ENCODE measurements around the gene NLRC4.

DNA sequence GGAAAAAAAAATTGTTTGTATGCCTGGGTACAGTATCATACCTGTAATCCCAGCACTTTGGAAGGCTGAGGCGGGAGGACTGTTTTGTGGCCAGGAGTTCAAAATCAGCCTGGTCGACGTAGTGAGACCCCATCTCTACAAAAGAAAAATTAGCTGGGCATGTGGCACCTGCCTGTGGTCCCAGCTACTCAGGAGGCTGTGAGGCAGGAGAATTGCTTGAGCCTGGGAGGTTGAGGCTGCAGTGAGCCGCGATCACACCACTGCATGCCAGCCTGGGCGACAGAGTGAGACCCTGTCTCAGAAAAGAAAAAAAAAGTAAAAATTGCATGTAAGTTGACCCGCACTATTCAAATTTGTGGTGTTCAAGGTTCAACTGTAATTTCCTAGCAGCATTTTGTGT is 45.9 kb upstream of the NLRC4 start:
- no peak for TF ChIP-seq POLR2AphosphoS5 (IDR thresholded peaks at IDR 0.05; ENCODE audit: low read depth, low read length)
- no peak for TF ChIP-seq POLR2A (IDR thresholded peaks at IDR 0.05; ENCODE audit: low read depth, low read length)

All from GM12892 (cell line).